ENCODE measurements around the gene PSD2.

The PSD2 gene

GRCh38 chr5:139810341-139811273 lies 15.0 kb downstream of the PSD2 start:
- DNase-seq (ENCODE audit: low read depth in 2 of 2, low spot score in 1 of 2) = no peak

- DNase-seq (ENCODE audit: low read depth in 2 of 2, low spot score in 1 of 2) = no peak
Observed at GRCh38 chr5:139811274-139811607, 15.6 kb downstream of the PSD2 start.

- no peak for DNase-seq (ENCODE audit: low read depth in 2 of 2, low spot score in 1 of 2)
Observed at GRCh38 chr5:139812323-139812722, 16.7 kb downstream of the PSD2 start.

DNA sequence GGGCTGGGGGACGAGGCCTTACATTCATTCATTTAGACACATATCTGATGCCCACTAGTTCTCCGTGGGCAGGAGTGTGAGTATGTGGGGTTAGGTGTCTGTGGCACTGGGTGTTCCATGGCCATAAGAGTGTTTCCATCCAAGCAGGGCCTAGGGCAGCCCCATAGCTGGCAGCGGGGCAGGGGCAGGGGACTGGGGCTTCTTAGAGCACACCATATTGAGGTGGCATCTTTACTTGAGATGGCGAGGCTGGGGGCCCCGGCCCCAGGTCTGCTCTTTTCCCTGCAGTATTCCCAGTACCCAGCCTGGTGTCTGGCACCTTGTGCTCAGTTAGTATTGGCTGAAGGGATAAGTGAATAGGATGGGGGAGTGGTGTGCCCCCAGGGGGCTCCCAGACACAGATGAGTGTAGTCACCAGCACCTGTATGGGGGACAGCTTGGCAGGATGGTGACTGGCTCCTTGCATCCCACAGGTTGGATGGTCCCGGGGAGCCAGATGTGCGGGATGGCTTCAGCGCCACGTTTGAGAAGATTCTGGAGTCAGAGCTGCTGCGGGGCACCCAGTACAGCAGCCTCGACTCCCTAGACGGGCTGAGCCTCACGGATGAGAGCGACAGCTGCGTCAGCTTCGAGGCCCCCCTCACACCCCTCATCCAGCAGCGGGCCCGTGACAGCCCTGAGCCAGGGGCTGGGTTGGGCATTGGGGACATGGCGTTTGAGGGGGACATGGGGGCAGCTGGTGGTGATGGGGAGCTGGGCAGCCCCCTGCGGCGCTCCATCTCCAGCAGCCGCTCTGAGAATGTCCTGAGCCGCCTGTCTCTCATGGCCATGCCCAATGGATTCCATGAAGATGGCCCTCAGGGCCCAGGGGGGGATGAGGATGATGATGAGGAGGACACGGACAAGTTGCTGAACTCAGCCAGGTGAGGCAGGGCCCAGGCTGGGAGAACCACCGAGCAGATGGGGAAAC lies 17.5 kb downstream of the PSD2 start:
- DNase-seq (ENCODE audit: low read depth in 2 of 2, low spot score in 1 of 2) = no peak

DNA sequence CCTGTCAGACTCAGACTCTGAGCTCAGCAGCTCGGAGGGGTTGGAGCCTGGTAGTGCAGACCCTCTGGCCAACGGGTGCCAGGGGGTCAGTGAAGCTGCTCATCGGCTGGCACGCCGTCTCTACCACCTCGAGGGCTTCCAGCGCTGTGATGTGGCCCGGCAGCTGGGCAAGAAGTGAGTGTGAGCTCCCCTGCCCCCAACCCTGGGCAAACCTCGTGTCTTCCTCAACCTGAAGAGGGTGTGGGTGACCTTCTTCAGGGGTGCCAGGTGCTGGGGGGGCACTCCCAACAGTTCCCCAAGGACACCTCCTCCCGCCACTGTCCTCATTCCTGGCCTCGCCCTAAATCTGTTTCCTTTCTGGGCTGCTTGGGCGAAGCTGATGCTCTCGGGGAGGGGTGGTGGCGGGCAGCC lies 18.6 kb downstream of the PSD2 start:
- no peak for DNase-seq (ENCODE audit: low read depth in 2 of 2, low spot score in 1 of 2)

DNA sequence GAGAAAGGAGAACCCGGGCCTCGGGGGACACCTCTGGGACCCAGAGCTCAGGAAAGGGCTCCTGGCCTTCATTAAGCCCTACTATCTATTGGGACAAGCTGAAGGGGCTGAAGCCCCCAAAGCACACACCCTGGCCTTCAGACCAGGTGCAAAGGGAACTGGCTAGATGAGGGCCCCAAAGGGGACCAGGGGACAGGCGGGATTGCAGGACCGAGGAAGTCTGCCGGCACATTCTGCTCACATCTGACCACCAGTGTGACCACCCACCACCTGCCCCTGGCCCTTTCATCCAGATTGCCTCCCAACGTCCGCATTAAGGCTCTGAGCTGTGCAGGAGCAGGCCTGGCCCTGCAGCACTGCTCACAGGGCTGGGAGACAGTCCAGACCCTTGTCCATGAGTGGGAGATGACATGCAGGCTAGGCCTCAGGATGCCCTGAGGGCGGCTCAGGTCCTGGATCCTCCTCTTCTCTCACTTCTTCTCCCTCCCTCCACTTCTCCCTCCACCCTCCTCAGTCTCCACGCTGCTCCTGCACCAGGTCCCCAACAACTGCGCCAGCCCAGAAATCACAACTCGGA lies 19.2 kb downstream of the PSD2 start:
- DNase-seq (ENCODE audit: low read depth in 2 of 2, low spot score in 1 of 2) = no peak

GRCh38 chr5:139816566-139816965 lies 21.0 kb downstream of the PSD2 start:
- no peak for DNase-seq (ENCODE audit: low read depth in 2 of 2, low spot score in 1 of 2)

DNA sequence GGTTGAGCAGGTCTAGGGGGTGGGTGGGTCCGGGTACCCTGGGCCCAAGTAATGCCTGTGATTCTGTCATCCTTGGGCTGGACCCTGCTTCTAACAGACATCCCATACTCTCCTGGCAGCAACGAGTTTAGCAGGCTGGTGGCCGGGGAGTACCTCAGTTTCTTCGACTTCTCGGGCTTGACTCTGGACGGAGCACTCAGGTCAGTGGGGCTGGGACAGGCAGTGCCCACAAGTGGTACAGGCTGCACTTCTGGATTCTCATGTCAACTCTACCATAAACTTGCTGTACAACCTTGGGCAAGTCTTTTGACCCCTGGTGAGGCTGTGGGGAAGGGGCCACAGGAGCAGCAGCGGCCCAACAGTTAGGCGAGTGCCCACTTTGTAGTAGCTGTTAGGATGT lies 21.8 kb downstream of the PSD2 start:
- DNase-seq (ENCODE audit: low read depth in 2 of 2, low spot score in 1 of 2) = no peak

GRCh38 chr5:139817970-139818369 lies 22.4 kb downstream of the PSD2 start:
- no peak for DNase-seq (ENCODE audit: low read depth in 2 of 2, low spot score in 1 of 2)

- DNase-seq (ENCODE audit: low read depth in 2 of 2, low spot score in 1 of 2) = no peak
Observed at GRCh38 chr5:139820130-139820529, 24.5 kb downstream of the PSD2 start.

DNA sequence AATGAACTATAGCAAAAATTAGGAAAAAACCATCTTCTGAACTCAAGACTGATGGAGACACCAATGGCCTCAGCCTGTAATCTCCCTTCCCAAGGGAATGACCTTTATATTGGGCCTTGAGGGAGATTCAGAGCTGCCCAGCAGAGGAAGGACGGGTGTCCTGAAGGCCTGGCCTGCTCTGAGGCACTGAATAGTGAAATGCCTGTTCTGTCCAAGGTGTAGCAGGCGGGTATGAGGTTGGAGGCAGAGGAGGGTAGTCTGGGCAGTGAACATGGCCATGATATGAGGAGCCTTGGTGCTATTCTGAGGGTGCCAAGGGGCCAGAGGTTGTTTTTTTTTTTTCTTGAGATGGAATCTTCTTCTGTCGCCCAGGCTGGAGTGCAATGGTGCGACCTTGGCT lies 25.0 kb downstream of the PSD2 start:
- DNase-seq (ENCODE audit: low read depth in 2 of 2, low spot score in 1 of 2) = no peak

DNA sequence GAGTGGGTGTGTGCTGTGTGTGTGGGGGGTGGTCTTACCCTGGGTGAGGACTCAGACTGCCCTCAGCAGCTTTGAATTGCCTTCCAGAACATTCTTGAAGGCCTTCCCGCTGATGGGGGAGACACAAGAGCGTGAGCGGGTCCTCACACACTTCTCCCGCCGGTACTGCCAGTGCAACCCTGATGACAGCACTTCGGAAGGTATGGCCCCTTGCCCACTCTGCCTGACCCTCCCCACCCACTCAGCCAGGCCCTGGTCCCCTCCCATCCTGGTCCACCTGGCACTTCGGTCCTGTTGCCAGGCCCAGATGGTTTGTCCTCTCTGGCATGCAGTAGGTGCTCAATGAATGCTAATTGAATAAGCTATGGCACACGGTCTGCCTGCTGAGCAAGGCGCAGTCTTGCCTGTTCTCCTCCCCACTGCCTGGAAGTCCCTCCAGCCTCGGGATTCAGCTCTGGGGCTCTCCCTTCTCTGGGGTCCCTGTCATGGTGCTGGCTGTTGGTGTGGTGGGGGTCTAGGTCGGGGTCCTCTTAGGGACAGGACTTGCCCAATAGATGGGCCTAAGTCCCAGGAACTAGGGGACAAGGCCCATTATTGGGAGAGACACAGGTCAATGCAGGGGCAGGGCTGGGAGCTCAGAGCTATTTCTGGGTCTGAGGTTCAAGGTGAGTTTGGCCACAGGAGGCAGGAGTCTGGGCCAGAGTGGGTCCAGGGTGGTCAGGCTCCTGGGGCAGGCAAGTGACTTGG lies 26.4 kb downstream of the PSD2 start:
- no peak for DNase-seq (ENCODE audit: low read depth in 2 of 2, low spot score in 1 of 2)

GRCh38 chr5:139822553-139823425 lies 27.2 kb downstream of the PSD2 start:
- no peak for DNase-seq (ENCODE audit: low read depth in 2 of 2, low spot score in 1 of 2)

GRCh38 chr5:139823757-139824355 lies 28.2 kb downstream of the PSD2 start:
- DNase-seq (ENCODE audit: low read depth in 2 of 2, low spot score in 1 of 2) = no peak

GRCh38 chr5:139825690-139826089 lies 30.1 kb downstream of the PSD2 start:
- DNase-seq (ENCODE audit: low read depth in 2 of 2, low spot score in 1 of 2) = no peak

DNA sequence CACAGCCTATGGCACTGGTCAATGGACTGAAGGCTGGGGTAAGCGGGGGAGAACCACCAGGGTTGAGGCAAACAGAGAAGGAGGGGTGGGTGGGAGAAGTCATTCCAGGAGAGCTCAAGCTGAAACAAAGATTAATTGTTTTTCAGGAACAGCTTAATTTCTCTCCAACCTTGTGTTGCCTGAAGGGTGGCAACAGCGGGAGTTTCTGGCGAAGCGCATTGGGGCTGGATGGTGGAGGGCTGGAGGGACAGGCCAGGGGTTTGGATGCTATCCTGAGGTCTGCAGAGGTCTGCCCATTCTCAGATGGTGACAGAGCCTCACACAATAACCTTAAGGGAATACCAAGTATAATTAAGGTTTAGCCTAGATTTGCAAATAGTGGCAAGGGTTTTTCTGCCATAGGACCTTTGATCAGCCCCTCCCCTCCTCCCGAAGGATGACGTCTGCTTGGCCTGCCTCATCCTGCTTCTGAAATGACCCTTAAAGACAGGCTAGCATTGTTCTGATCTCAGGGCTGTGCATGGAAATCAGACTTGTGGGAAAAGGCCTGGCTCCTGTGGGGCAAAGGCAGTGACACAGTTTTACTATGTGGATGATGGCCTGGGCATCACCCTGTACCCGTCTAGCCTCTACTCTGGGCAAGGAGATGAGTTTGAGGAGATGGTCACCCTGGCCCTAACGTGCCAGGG lies 32.7 kb downstream of the PSD2 start:
- DNase-seq (ENCODE audit: low read depth in 2 of 2, low spot score in 1 of 2) = no peak

GRCh38 chr5:139829471-139829870 lies 33.9 kb downstream of the PSD2 start:
- DNase-seq (ENCODE audit: low read depth in 2 of 2, low spot score in 1 of 2) = no peak

DNA sequence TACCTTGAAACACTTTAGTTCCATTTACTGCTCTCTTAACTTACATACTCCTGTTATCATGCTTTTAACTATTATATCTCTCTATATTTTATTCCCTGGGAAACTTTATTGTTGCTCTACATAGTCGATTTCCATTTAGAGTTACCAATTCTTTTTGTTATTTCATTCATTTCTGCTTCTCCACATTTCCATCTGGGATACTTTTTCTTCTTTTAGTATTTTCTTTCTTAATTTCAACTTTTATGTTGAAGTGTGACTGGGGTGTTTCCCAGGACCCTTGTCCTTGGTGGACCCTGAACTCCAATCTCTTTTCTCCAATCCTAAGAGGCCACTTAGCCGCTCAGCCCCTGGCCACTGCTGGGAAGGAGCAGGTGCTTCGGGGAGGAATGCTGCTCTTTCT lies 36.0 kb downstream of the PSD2 start:
- DNase-seq (ENCODE audit: low read depth in 2 of 2, low spot score in 1 of 2) = no peak

DNA sequence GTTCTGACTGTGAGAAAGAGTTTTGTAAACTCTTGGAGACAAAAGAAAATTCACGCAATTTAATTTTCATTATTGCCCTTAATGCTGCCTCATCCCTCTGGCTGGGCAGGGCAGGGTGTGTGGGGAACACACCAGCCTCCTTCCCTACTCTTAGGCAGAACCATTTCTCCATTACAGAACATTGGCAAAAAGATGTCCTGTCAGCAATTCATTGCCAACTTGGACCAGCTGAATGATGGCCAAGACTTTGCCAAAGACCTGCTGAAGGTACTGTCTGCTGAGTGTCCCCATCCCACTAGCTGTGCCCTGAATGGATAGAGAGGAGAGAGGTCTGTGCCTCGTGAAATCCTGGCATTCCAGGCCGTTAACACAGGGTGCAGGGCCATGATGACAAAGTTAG lies 37.9 kb downstream of the PSD2 start:
- DNase-seq (ENCODE audit: low read depth in 2 of 2, low spot score in 1 of 2) = no peak
